IPS-NIHi11 (cell line): Measurements from ENCODE around the gene ALOX5.
"Not testable (repeated sequence)": the region's sequence is repeated elsewhere in the genome, so short reads cannot be mapped to it uniquely, and the experiment has no call there.

Source experiments
- DNase-seq: peaks from one replicate; pipeline ENCODE4 v3.0.0; 2012; ENCODE audit warnings: mixed read lengths, low spot score

Gene ALOX5

GRCh38 chr10:45373576-45374349 lies at the start of gene ALOX5:
ALOX5 (plus strand) TSS chr10:45374216; CDS start chr10:45374280, 64 bp downstream.
- peak; percentile 89 for DNase-seq

- DNase-seq = no peak
Observed at GRCh38 chr10:45325116-45325515, 48.9 kb upstream of the ALOX5 start.

- DNase-seq = not testable (repeated sequence)
Observed at GRCh38 chr10:45326864-45327263, 47.2 kb upstream of the ALOX5 start.

GRCh38 chr10:45331824-45332223 lies 42.2 kb upstream of the ALOX5 start:
- not testable (repeated sequence) for DNase-seq

- no peak for DNase-seq
Observed at GRCh38 chr10:45339894-45340293, 34.1 kb upstream of the ALOX5 start.

GRCh38 chr10:45340420-45340819 lies 33.6 kb upstream of the ALOX5 start:
- not testable (repeated sequence) for DNase-seq

- not testable (repeated sequence) for DNase-seq
Observed at GRCh38 chr10:45346652-45347335, 27.2 kb upstream of the ALOX5 start.

- not testable (repeated sequence) for DNase-seq
Observed at GRCh38 chr10:45347464-45347863, 26.6 kb upstream of the ALOX5 start.

- DNase-seq = not testable (repeated sequence)
Observed at GRCh38 chr10:45348196-45348765, 25.7 kb upstream of the ALOX5 start.

- no peak for DNase-seq
Observed at GRCh38 chr10:45353186-45353585, 20.8 kb upstream of the ALOX5 start.

GRCh38 chr10:45354261-45354660 lies 19.8 kb upstream of the ALOX5 start:
- no peak for DNase-seq

- no peak for DNase-seq
Observed at GRCh38 chr10:45355494-45355893, 18.5 kb upstream of the ALOX5 start.

GRCh38 chr10:45358961-45359360 lies 15.1 kb upstream of the ALOX5 start:
- DNase-seq = not testable (repeated sequence)

- DNase-seq = not testable (repeated sequence)
Observed at GRCh38 chr10:45361983-45362799, 11.8 kb upstream of the ALOX5 start.

- DNase-seq = not testable (repeated sequence)
Observed at GRCh38 chr10:45367643-45368042, 6.4 kb upstream of the ALOX5 start.

- DNase-seq = no peak
Observed at GRCh38 chr10:45368181-45368580, 5.8 kb upstream of the ALOX5 start.

- no peak for DNase-seq
Observed at GRCh38 chr10:45370202-45370955, 3.6 kb upstream of the ALOX5 start.

GRCh38 chr10:45371560-45371959 lies 2.5 kb upstream of the ALOX5 start:
- no peak for DNase-seq

- DNase-seq = no peak
Observed at GRCh38 chr10:45372251-45372951, 1.6 kb upstream of the ALOX5 start.

GRCh38 chr10:45373003-45373575 lies 927 bp upstream of the ALOX5 start:
- no peak for DNase-seq
